Renal cortex interstitium (tissue), 11 donors: Measurements from ENCODE around the gene VNN1. TPM values are rescaled to one million over a fixed set of nuclear protein-coding genes. Genes with fewer than 3 reads are reported as not detected.
"Not testable (repeated sequence)": the region's sequence is repeated elsewhere in the genome, so short reads cannot be mapped to it uniquely, and the experiment has no call there.

Experiments
- DNase-seq, 11 donors: peaks; one replicate each; pipeline ENCODE4 v3.0.0-alpha.2; 2013; ENCODE audit warnings: low read depth in 9 of 11, low spot score in 4 of 11; ENCODE audit errors: extremely low read depth in 1 of 11
- polyA plus RNA-seq, 3 donors: library from polyadenylated mRNA; unstranded; fragments of 120-200 nt; gene quantifications; one replicate each; pipeline ENCODE4 v1.2.1, GENCODE V29; 2013; ENCODE audit not compliant: insufficient read length in 3 of 3

Gene VNN1
- polyA plus RNA-seq, 3 donors: 0.11 to 0.26 (median 0.22) TPM

GRCh38 chr6:132635906-132636305, 77.9 kb downstream of the VNN1 start:
- DNase-seq: not testable (repeated sequence)

- DNase-seq: not testable (repeated sequence)
Observed at GRCh38 chr6:132635288-132635687, 78.6 kb downstream of the VNN1 start.

- DNase-seq: no peak
Observed at GRCh38 chr6:132634796-132635195, 79.1 kb downstream of the VNN1 start.

GRCh38 chr6:132633362-132633761, 80.5 kb downstream of the VNN1 start:
- DNase-seq: no peak

Other genes starting within 250 kb of the VNN1 start
- gene STX7, start 200.9 kb downstream of the VNN1 start, polyA plus RNA-seq: 10 to 100 TPM; 83.3 to 92.5 (median 84.3) TPM
- not detected for gene TAAR9, start 175.8 kb downstream of the VNN1 start, polyA plus RNA-seq
- gene TAAR8, start 161.4 kb downstream of the VNN1 start, polyA plus RNA-seq: not detected
- not detected for gene TAAR6, start 143.7 kb downstream of the VNN1 start, polyA plus RNA-seq
- gene TAAR5, start 124.3 kb downstream of the VNN1 start, polyA plus RNA-seq: not detected
- not detected for gene TAAR2, start 89.8 kb downstream of the VNN1 start, polyA plus RNA-seq
- under 1 TPM in 1 of 3 donors, not detected in 2; 0.20 TPM for gene TAAR1, start 54.9 kb downstream of the VNN1 start, polyA plus RNA-seq
- 1 to 10 TPM; 2.3 to 2.5 (median 2.4) TPM for gene VNN2, start 43.8 kb upstream of the VNN1 start, polyA plus RNA-seq
- 10 to 100 TPM; 26.9 to 33.3 (median 31.9) TPM for gene SLC18B1, start 84.6 kb upstream of the VNN1 start, polyA plus RNA-seq
- 1,000 to 10,000 TPM; 1,769 to 2,118 (median 1,959) TPM for gene RPS12, start 100.5 kb upstream of the VNN1 start, polyA plus RNA-seq